OCI-LY7 (cell line): Measurements from ENCODE around the gene TNNT1. TPM values are rescaled to one million over a fixed set of nuclear protein-coding genes. Genes with fewer than 3 reads are reported as not detected.

Experiments
- BruUV-seq: library from RNA; stranded (reverse); fragments of 400-500 nt; replicated peaks from 2 replicates; lab custom pipeline; 2021; lab: Mats Ljungman, UMichigan
- CTCF ChIA-PET: fragments of 300-600 bp; sonication (Branson Sonifier 250); formaldehyde crosslinking; loops from one replicate; lab custom pipeline; 2022; ENCODE audit warnings: antibody characterized with exemption; ENCODE audit not compliant: unreplicated experiment; lab: Charles Lee
- POLR2A ChIA-PET: fragments of 300-600 bp; sonication (Branson Sonifier 250); formaldehyde crosslinking; loops from one replicate; lab custom pipeline; 2022; ENCODE audit warnings: antibody characterized with exemption; lab: Charles Lee
- DNase-seq: peaks from one replicate; pipeline ENCODE4 v3.0.0-alpha.2; 2015; ENCODE audit warnings: low spot score
- H2AFZ ChIP-seq: fragments of 200-600 bp; sonication (generic), shearing (Covaris generic); 2 replicates; pipeline ENCODE4 v1.6.1; 2014; ENCODE audit warnings: mild to moderate bottlenecking, antibody characterized with exemption, low read length, moderate library complexity
- H3K27ac ChIP-seq: fragments of 200-600 bp; sonication (generic); 2 replicates; pipeline ENCODE4 v1.5.1; 2014; ENCODE audit warnings: mixed run types, low read depth, mild to moderate bottlenecking, moderate library complexity, low read length, inconsistent platforms; ENCODE audit not compliant: poor library complexity, severe bottlenecking
- H3K36me3 ChIP-seq: fragments of 200-600 bp; sonication (generic); 2 replicates; pipeline ENCODE4 v1.6.1; 2014; ENCODE audit warnings: mild to moderate bottlenecking, antibody characterized with exemption, low read length, moderate library complexity, mixed read lengths; ENCODE audit not compliant: insufficient read depth
- H3K4me1 ChIP-seq: fragments of 200-600 bp; sonication (generic); 2 replicates; pipeline ENCODE4 v1.5.1; 2014; ENCODE audit warnings: mild to moderate bottlenecking, low read length; ENCODE audit not compliant: insufficient read depth, poor library complexity, severe bottlenecking
- H3K4me2 ChIP-seq: fragments of 200-600 bp; sonication (generic); 2 replicates; pipeline ENCODE4 v1.6.1; 2014; ENCODE audit warnings: mild to moderate bottlenecking, low read length
- H3K4me3 ChIP-seq: fragments of 200-600 bp; sonication (generic); 2 replicates; pipeline ENCODE4 v1.5.1; 2014; ENCODE audit warnings: mild to moderate bottlenecking, low read depth, low read length; ENCODE audit not compliant: poor library complexity, severe bottlenecking
- H3K79me2 ChIP-seq: fragments of 200-600 bp; sonication (generic); 2 replicates; pipeline ENCODE4 v1.6.1; 2016; ENCODE audit warnings: low read depth, mild to moderate bottlenecking, low read length, moderate library complexity, mixed read lengths; ENCODE audit not compliant: insufficient read depth
- H3K9me2 ChIP-seq: fragments of 200-600 bp; sonication (generic); 2 replicates; pipeline ENCODE4 v1.6.1; 2016; ENCODE audit warnings: mild to moderate bottlenecking, low read length, mixed read lengths; ENCODE audit not compliant: insufficient read depth
- H3K9me3 ChIP-seq: fragments of 200-600 bp; sonication (generic); 2 replicates; pipeline ENCODE4 v1.6.1; 2014; ENCODE audit warnings: mild to moderate bottlenecking, mixed run types, low read length, mixed read lengths
- H4K20me1 ChIP-seq: fragments of 200-600 bp; sonication (generic); 2 replicates; pipeline ENCODE4 v1.6.1; 2014; ENCODE audit warnings: mild to moderate bottlenecking, antibody characterized with exemption, low read length, moderate library complexity, mixed read lengths; ENCODE audit not compliant: insufficient read depth
- EZH2phosphoT487 ChIP-seq: fragments of 200-600 bp; sonication (generic); IDR thresholded peaks from 2 replicates; pipeline ENCODE4 v1.6.1; 2018; ENCODE audit warnings: low read depth, borderline replicate concordance, mild to moderate bottlenecking, mixed run types, antibody characterized with exemption, low read length, moderate library complexity, mixed read lengths
- intact Hi-C: fragments of 100-400 bp; cut with micrococcal nuclease; formaldehyde crosslinking; loops from one replicate; pipeline ENCODE4 v1.10.0; 2022; ENCODE audit not compliant: unreplicated experiment
- total RNA-seq, 2 experiments: library from RNA; depleted of rRNA in 1 of 2; stranded (reverse); fragments of >200 nt in 1 of 2; shearing (Covaris generic) in 1 of 2; gene quantifications; 2 replicates each; pipeline ENCODE4 v1.2.3, GENCODE V29; 2014 to 2022
- TF ChIP-seq, protein P1 (sequence below): fragments of 200-600 bp; sonication (generic); conservative IDR thresholded peaks from 2 replicates; pipeline ENCODE4 v1.5.1; 2014; ENCODE audit warnings: mild to moderate bottlenecking, antibody characterized with exemption, low read length, moderate library complexity, mixed read lengths

The TNNT1 gene
- total RNA-seq, 2 experiments from 2014 or later, result 11.2 to 21.9 TPM

DNA sequence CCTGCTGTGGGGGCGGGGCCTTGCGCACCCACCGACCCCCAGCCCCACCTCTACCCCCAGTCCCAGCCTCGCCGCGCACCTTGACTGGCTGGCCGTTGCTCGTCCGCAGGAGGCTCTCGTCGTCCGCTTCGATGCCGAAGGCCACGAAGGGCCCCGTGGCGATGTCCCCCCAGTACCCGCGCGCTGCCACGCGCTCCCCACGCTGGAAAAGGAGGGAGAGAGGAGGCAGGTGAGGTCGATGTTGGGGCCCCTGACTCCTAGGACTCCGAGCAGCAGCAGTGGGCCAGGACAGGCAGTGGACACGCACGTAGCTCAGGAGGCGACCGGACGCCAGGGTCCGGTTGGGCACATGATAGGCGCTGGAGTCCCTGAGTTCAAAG is 12.0 kb upstream of the TNNT1 start:
- no peak overlapping the region for H2AFZ ChIP-seq
- H3K9me3 ChIP-seq, result no peaks in the 10 kb centered on the region
- peak overlapping the region; percentile 22 for H3K4me3 ChIP-seq
- no peaks in the 10 kb centered on the region for H4K20me1 ChIP-seq
- H3K4me2 ChIP-seq, result 0 out of 2 replicates have a peak overlapping the region, but pooled peaks have one; percentile 18
- CTCF ChIA-PET, result interaction anchor here (0.6 to 1.5 kb wide), 2 partner anchors 9 kb away, joined by 3 to 4 read pairs; no protein-coding TSS in a partner anchor
- H3K79me2 ChIP-seq, result no peaks in the 10 kb centered on the region
- no peak overlapping the region for H3K27ac ChIP-seq
- intact Hi-C loops, result loop anchor here (1.0 to 5.0 kb wide), 3 partner anchors 20 to 279 kb away; no protein-coding TSS in a partner anchor
- TF ChIP-seq, protein P1, sequence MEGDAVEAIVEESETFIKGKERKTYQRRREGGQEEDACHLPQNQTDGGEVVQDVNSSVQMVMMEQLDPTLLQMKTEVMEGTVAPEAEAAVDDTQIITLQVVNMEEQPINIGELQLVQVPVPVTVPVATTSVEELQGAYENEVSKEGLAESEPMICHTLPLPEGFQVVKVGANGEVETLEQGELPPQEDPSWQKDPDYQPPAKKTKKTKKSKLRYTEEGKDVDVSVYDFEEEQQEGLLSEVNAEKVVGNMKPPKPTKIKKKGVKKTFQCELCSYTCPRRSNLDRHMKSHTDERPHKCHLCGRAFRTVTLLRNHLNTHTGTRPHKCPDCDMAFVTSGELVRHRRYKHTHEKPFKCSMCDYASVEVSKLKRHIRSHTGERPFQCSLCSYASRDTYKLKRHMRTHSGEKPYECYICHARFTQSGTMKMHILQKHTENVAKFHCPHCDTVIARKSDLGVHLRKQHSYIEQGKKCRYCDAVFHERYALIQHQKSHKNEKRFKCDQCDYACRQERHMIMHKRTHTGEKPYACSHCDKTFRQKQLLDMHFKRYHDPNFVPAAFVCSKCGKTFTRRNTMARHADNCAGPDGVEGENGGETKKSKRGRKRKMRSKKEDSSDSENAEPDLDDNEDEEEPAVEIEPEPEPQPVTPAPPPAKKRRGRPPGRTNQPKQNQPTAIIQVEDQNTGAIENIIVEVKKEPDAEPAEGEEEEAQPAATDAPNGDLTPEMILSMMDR, result no peak
- no peak for TF ChIP-seq EZH2phosphoT487
- H3K36me3 ChIP-seq, result no peaks in the 10 kb centered on the region
- DNase-seq, result no peak
- H3K9me2 ChIP-seq, result no peaks in the 10 kb centered on the region
- POLR2A ChIA-PET, result no interaction called here
- peaks cover 5% of the 10 kb centered on the region for H3K4me1 ChIP-seq
- BruUV-seq, result no TSS peak

DNA sequence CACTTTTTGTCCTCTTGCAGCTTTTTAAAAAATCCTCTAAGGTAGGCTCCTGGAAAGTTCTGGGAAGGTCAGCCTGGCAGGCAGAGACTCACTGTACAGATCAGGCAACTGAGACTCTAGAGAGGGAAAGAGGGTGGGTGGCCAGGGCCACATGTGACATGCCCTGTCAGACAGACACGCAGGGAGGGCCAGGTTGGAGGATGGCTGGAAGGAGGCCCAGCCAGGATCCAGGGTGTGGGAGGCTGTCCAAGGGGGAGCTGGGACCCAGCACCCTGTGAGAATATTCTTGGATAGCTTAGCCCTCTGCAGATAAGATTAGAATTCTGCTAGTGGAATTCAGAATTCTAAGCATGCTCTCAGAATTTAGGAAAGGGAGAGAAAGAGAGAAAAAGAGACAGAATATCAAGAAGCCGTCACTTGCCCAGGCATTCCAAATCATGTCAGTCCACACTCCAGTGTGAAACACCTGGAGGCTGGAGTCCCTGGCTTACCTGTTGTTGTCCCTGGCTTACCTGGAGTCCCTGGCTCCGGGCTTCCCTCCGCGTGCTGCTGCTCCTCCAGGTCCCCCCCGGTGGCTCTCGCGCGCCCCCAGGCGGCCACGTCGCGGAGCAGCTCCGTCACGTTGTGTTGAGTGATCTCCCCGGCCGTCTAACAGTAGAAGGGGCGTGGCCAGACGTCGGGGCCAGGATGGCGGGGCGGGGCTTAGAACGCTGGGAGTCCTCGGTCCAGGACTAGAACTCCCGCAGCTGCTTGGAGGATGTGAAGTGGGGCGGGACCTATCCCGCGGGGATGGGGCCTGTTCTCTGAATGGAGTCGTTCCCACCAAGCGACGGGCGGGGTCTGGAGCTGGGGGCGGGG is 11.4 kb upstream of the TNNT1 start:
- DNase-seq, result peak; percentile 95
- BruUV-seq, result no TSS peak
- ChIA-PET CTCF (interaction anchor here (0.6 to 1.5 kb wide), 2 partner anchors 9 to 10 kb away, joined by 3 to 4 read pairs; no protein-coding TSS in a partner anchor), POLR2A (no interaction called here)
- Histone ChIP-seq H3K4me3 (peak overlapping the region; percentile 22), H3K27ac (no peak overlapping the region), H2AFZ (no peak overlapping the region), H3K79me2 (no peaks in the 10 kb centered on the region), H3K36me3 (no peaks in the 10 kb centered on the region), H4K20me1 (no peaks in the 10 kb centered on the region), H3K4me1 (peaks cover 5% of the 10 kb centered on the region), H3K9me2 (no peaks in the 10 kb centered on the region), H3K9me3 (no peaks in the 10 kb centered on the region), H3K4me2 (peak overlapping the region; percentile 18; the same call in 1 of the 2 replicates)
- TF ChIP-seq, protein P1, result peak; percentile 98
- TF ChIP-seq EZH2phosphoT487, result no peak
- intact Hi-C loops, result loop anchor here (1.0 to 5.0 kb wide), 3 partner anchors 19 to 278 kb away; no protein-coding TSS in a partner anchor
